H1 (cell line): ENCODE results near the gene ITPRIPL2. TPM values are rescaled to one million over a fixed set of nuclear protein-coding genes. Genes with fewer than 3 reads are reported as not detected.

Source experiments
- CTCF ChIA-PET: fragments of 300-600 bp; sonication (Branson Sonifier 250); formaldehyde crosslinking; loops from one replicate; lab custom pipeline; 2021; ENCODE audit not compliant: partially characterized antibody; lab: Charles Lee
- POLR2A ChIA-PET: fragments of 300-600 bp; sonication (Branson Sonifier 250); formaldehyde crosslinking; loops from one replicate; lab custom pipeline; 2021; ENCODE audit warnings: inconsistent platforms; ENCODE audit not compliant: partially characterized antibody; lab: Charles Lee
- DNase-seq, 2 experiments: peaks; one replicate each; pipeline versions ENCODE4 v3.0.0 to v3.0.0-alpha.2; 2010 to 2022; ENCODE audit warnings: low spot score in 2 of 2, low read depth in 1 of 2, mixed read lengths in 1 of 2
- FAIRE-seq: peaks from 2 replicates; lab custom pipeline; 2011; peaks lifted over from hg19 to GRCh38; lab: Jason Lieb, UNC
- H2AFZ ChIP-seq: 2 replicates; pipeline ENCODE4 v1.8.1; 2012; ENCODE audit warnings: low read length, inconsistent platforms
- H2AK5ac ChIP-seq: 2 replicates; pipeline ENCODE4 v1.6.1; 2013; ENCODE audit warnings: low read depth, low read length
- H2BK120ac ChIP-seq: replicated peaks from 2 replicates; pipeline ENCODE3; 2013; ENCODE audit warnings: low read depth, low read length, inconsistent platforms
- H2BK12ac ChIP-seq: 2 replicates; pipeline ENCODE4 v1.6.1; 2013; ENCODE audit warnings: low read depth, low read length
- H2BK15ac ChIP-seq: 2 replicates; pipeline ENCODE4 v1.6.1; 2013; ENCODE audit warnings: low read length
- H2BK20ac ChIP-seq: 2 replicates; pipeline ENCODE4 v1.6.1; 2013; ENCODE audit warnings: low read length
- H2BK5ac ChIP-seq: 2 replicates; pipeline ENCODE4 v1.6.1; 2013; ENCODE audit warnings: low read depth, low read length
- H3K14ac ChIP-seq: 2 replicates; pipeline ENCODE4 v1.6.1; 2013; ENCODE audit warnings: inconsistent platforms; ENCODE audit not compliant: insufficient read length
- H3K18ac ChIP-seq: 2 replicates; pipeline ENCODE4 v1.6.1; 2013; ENCODE audit warnings: low read length; ENCODE audit errors: extremely low read depth
- H3K23ac ChIP-seq: 2 replicates; pipeline ENCODE4 v1.6.1; 2013; ENCODE audit warnings: inconsistent platforms; ENCODE audit not compliant: insufficient read length
- H3K23me2 ChIP-seq: 2 replicates; pipeline ENCODE4 v1.6.1; 2013; ENCODE audit warnings: low read depth, low read length
- H3K27ac ChIP-seq: 2 replicates; pipeline ENCODE4 v1.6.1; 2011; ENCODE audit warnings: low read depth, low read length, inconsistent platforms
- H3K27me3 ChIP-seq, 4 experiments: replicated peaks in 1 of 4; 1 replicate in 1 of 4; 2 replicates in 3 of 4; pipeline versions ENCODE4 v1.6.1 to v1.8.1; 2011 to 2013; ENCODE audit warnings: low read length in 3 of 4, mild to moderate bottlenecking in 3 of 4, inconsistent platforms in 2 of 4, mixed read lengths in 2 of 4, moderate library complexity in 1 of 4; ENCODE audit not compliant: control insufficient read depth in 3 of 4, insufficient read depth in 3 of 4; ENCODE audit errors: extremely low read depth in 1 of 4
- H3K36me3 ChIP-seq, 4 experiments: 2 replicates each; pipeline versions ENCODE4 v1.6.1 to v1.8.1; 2011 to 2013; ENCODE audit warnings: mild to moderate bottlenecking in 4 of 4, low read length in 3 of 4, moderate library complexity in 2 of 4, control low read depth in 1 of 4, inconsistent platforms in 1 of 4; ENCODE audit not compliant: insufficient read depth in 4 of 4, control insufficient read depth in 2 of 4
- H3K4ac ChIP-seq: replicated peaks from 2 replicates; pipeline ENCODE3; 2013; ENCODE audit warnings: low read length, low read depth, mixed read lengths, inconsistent platforms; ENCODE audit not compliant: insufficient read length
- H3K4me1 ChIP-seq, 4 experiments: replicated peaks in 1 of 4; 1 replicate in 1 of 4; 2 replicates in 3 of 4; pipeline versions ENCODE4 v1.6.1 to v1.8.1; 2011 to 2013; ENCODE audit warnings: low read length in 3 of 4, inconsistent platforms in 2 of 4, mixed read lengths in 1 of 4; ENCODE audit not compliant: insufficient read depth in 4 of 4, control insufficient read depth in 3 of 4
- H3K4me2 ChIP-seq, 2 experiments: 2 replicates each; pipeline versions ENCODE4 v1.6.1 to v1.8.1; 2011 to 2013; ENCODE audit warnings: low read depth in 2 of 2, low read length in 2 of 2, control low read depth in 1 of 2, inconsistent platforms in 1 of 2, mild to moderate bottlenecking in 1 of 2; ENCODE audit not compliant: insufficient read depth in 1 of 2
- H3K4me3 ChIP-seq, 4 experiments: fragments of 200-600, 300-600 bp in 1 of 4; sonication (generic), shearing (Covaris generic), sonication (Bioruptor Twin) in 1 of 4; 2 replicates each; pipeline versions ENCODE4 v1.5.1 to v1.8.1; 2011 to 2016; ENCODE audit warnings: low read length in 4 of 4, low read depth in 3 of 4, control low read depth in 2 of 4, inconsistent platforms in 2 of 4, mild to moderate bottlenecking in 2 of 4, mixed read lengths in 1 of 4, moderate library complexity in 1 of 4; ENCODE audit not compliant: insufficient read depth in 2 of 4; ENCODE audit errors: extremely low read depth in 1 of 4
- H3K56ac ChIP-seq: replicated peaks from 2 replicates; pipeline ENCODE3; 2013; ENCODE audit warnings: low read depth, mild to moderate bottlenecking, mixed read lengths, low read length, inconsistent platforms; ENCODE audit not compliant: insufficient read length
- H3K79me1 ChIP-seq: 2 replicates; pipeline ENCODE4 v1.6.1; 2013; ENCODE audit warnings: low read depth, low read length, control low read depth
- H3K79me2 ChIP-seq, 2 experiments: 2 replicates each; pipeline versions ENCODE4 v1.6.1 to v1.8.1; 2012 to 2013; ENCODE audit warnings: low read length in 2 of 2, mild to moderate bottlenecking in 2 of 2, inconsistent platforms in 1 of 2; ENCODE audit not compliant: insufficient read depth in 2 of 2, control insufficient read depth in 1 of 2
- H3K9ac ChIP-seq, 4 experiments: replicated peaks in 1 of 4; 1 replicate in 1 of 4; 2 replicates in 3 of 4; pipeline versions ENCODE4 v1.6.1 to v1.8.1; 2011 to 2013; ENCODE audit warnings: low read depth in 3 of 4, low read length in 3 of 4, control low read depth in 2 of 4, mild to moderate bottlenecking in 2 of 4, moderate library complexity in 2 of 4, inconsistent platforms in 1 of 4; ENCODE audit errors: extremely low read depth in 1 of 4
- H3K9me3 ChIP-seq, 2 experiments: 2 replicates each; pipeline versions ENCODE4 v1.6.1 to v1.8.1; 2012 to 2013; ENCODE audit warnings: mild to moderate bottlenecking in 2 of 2, moderate library complexity in 2 of 2, control low read depth in 1 of 2, inconsistent platforms in 1 of 2, low read depth in 1 of 2, low read length in 1 of 2, mixed read lengths in 1 of 2; ENCODE audit not compliant: insufficient read depth in 2 of 2
- H4K20me1 ChIP-seq, 2 experiments: replicated peaks in 1 of 2; 2 replicates each; pipeline versions ENCODE3 to v1.8.1; 2011 to 2013; ENCODE audit warnings: inconsistent platforms in 2 of 2, low read length in 2 of 2, mild to moderate bottlenecking in 1 of 2; ENCODE audit not compliant: insufficient read depth in 2 of 2, control insufficient read depth in 1 of 2
- H4K5ac ChIP-seq: 2 replicates; pipeline ENCODE4 v1.6.1; 2013; ENCODE audit warnings: low read length, low read depth, mixed read lengths, inconsistent platforms; ENCODE audit not compliant: insufficient read length
- H4K8ac ChIP-seq: 2 replicates; pipeline ENCODE4 v1.8.0; 2013; ENCODE audit warnings: mild to moderate bottlenecking, moderate library complexity, low read length, inconsistent platforms; ENCODE audit not compliant: insufficient read depth; ENCODE audit errors: extremely low read depth
- H4K91ac ChIP-seq: replicated peaks from 2 replicates; pipeline ENCODE3; 2013; ENCODE audit warnings: low read length, mixed read lengths, inconsistent platforms; ENCODE audit not compliant: insufficient read length
- CBX5 ChIP-seq: fragments of 300-800, 300-1000 bp; sonication (generic); IDR thresholded peaks from 2 replicates; pipeline ENCODE4 v1.7.1; 2016; ENCODE audit warnings: antibody characterized with exemption, low read length, low read depth
- CREB1 ChIP-seq: IDR thresholded peaks from 2 replicates; pipeline ENCODE4 v1.6.1; 2012; ENCODE audit warnings: inconsistent platforms
- CTBP2 ChIP-seq: IDR thresholded peaks from 2 replicates; pipeline ENCODE4 v1.7.0; 2011; ENCODE audit warnings: borderline replicate concordance, mild to moderate bottlenecking, moderate library complexity, mixed read lengths, low read length; ENCODE audit not compliant: insufficient read depth, insufficient read length
- GABPA ChIP-seq: IDR thresholded peaks from 2 replicates; pipeline ENCODE4 v1.6.1; 2011; ENCODE audit warnings: mild to moderate bottlenecking, low read length, moderate library complexity, borderline replicate concordance; ENCODE audit not compliant: insufficient read depth
- HDAC2 ChIP-seq, 2 experiments: fragments of 300-600 bp in 1 of 2; sonication (generic) in 1 of 2; IDR thresholded peaks; 2 replicates each; pipeline ENCODE4 v1.6.1; 2011 to 2012; ENCODE audit warnings: low read depth in 2 of 2, low read length in 2 of 2, mild to moderate bottlenecking in 2 of 2, moderate library complexity in 2 of 2, borderline replicate concordance in 1 of 2, inconsistent platforms in 1 of 2
- JUND ChIP-seq: IDR thresholded peaks from 2 replicates; pipeline ENCODE4 v1.6.1; 2011; ENCODE audit warnings: mild to moderate bottlenecking, improper control_type of control experiment, low read length
- POLR2A ChIP-seq, 2 experiments: IDR thresholded peaks; 1 replicate in 1 of 2; 2 replicates in 1 of 2; pipeline ENCODE4 v1.6.1; 2011; ENCODE audit warnings: low read depth in 2 of 2, low read length in 2 of 2, mild to moderate bottlenecking in 2 of 2; ENCODE audit errors: control extremely low read depth in 1 of 2
- POLR2AphosphoS5 ChIP-seq: IDR thresholded peaks from 2 replicates; pipeline ENCODE4 v1.6.1; 2011; ENCODE audit warnings: low read depth, low read length
- RBBP5 ChIP-seq: IDR thresholded peaks from 2 replicates; pipeline ENCODE4 v1.7.1; 2012; ENCODE audit warnings: low read depth, mild to moderate bottlenecking, inconsistent platforms, low read length, moderate library complexity, borderline replicate concordance
- SIRT6 ChIP-seq: IDR thresholded peaks from one replicate; pipeline ENCODE4 v1.7.1; 2012; ENCODE audit warnings: low read length, inconsistent platforms
- SRF ChIP-seq: IDR thresholded peaks from 2 replicates; pipeline ENCODE4 v1.6.1; 2011; ENCODE audit warnings: mild to moderate bottlenecking, low read depth, low read length, moderate library complexity
- YY1 ChIP-seq: IDR thresholded peaks from 2 replicates; pipeline ENCODE4 v1.6.1; 2011; ENCODE audit warnings: low read depth, mild to moderate bottlenecking, low read length
- WGBS, 2 experiments: shearing (Covaris generic) in 1 of 2; methylation state at CpG; one replicate each; pipeline versions ENCODE4 v1.1.6 to v1.1.7; 2013 to 2015; ENCODE audit warnings: low lambda C conversion rate in 2 of 2, mixed read lengths in 2 of 2, inconsistent platforms in 1 of 2, low coverage in 1 of 2, missing lambda C conversion rate in 1 of 2; ENCODE audit not compliant: insufficient replicate concordance in 2 of 2, insufficient coverage in 1 of 2, insufficient read length in 1 of 2; ENCODE audit errors: extremely low coverage in 1 of 2, missing lambda C conversion rate in 1 of 2; 5-methylcytosine and 5-hydroxymethylcytosine counted together
- polyA plus RNA-seq, 7 experiments: library from polyadenylated mRNA; depleted of rRNA in 3 of 7; stranded (reverse) in 5 of 7; unstranded in 2 of 7; fragments of >200 nt in 5 of 7; fragments of 200-250 nt in 2 of 7; gene quantifications; 1 replicate in 5 of 7; 2 replicates in 1 of 7; 4 replicates in 1 of 7; pipeline versions ENCODE4 v1.2.1 to v1.2.3, GENCODE V29; 2011 to 2013; ENCODE audit warnings: missing spikeins in 2 of 7, mixed read lengths in 2 of 7
- total RNA-seq: library from RNA; stranded (reverse); fragmentation: NEBNext Ultra II Directional; extraction: Animal tissue kit (Norgen Biotek cat#: 25700); gene quantifications from 2 replicates; pipeline ENCODE4 v1.2.1, GENCODE V29; 2021
- TF ChIP-seq, protein P1 (sequence below): IDR thresholded peaks from 2 replicates; pipeline ENCODE4 v1.6.1; 2012; ENCODE audit warnings: low read length, inconsistent platforms

The ITPRIPL2 gene
- total and polyA plus RNA-seq, 2 of the 8 experiments (the other 6 are each of a cell fraction or from before 2014, with no cell fraction given), result 1.1 to 3.4 TPM

DNA sequence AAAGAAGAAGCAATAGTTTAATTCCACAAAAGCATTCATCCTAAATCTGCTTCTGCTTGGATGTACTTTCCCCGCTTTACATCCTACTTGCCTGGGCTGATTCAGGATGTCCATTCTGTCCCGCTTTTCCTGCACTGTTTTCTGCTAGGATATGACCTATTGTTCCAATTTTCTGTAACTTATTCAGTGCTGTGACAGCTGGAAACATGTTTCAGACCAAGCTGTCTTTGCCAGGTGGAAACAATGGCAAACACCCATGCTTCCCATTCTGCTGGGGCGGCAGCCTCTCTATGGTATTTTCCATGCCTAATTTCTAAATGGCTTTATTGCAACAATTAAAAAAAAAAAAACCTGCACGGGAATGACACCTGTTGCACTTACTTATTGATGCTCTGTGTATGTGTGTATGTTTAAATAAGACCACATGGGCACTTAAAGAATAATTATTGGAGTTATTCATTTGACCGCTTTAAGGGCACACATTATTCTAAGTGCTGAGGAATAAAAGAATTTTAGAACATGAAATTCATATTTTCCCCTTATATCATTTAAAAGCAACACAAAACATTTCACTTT, 25.3 kb upstream of the ITPRIPL2 start:
- CTCF ChIA-PET, result interaction anchor here (1.0 to 1.5 kb wide), 3 partner anchors 17 to 110 kb away, joined by 3 to 5 read pairs (median 4); no protein-coding TSS in a partner anchor
- Histone ChIP-seq H3K23me2 (no peaks in the 10 kb centered on the region; the same call in 1 of the 2 replicates), H3K27me3 (peaks cover 0 to 10% (median 7%) of the 10 kb centered on the region in 4 experiments; a peak in 5 of 7 replicates), H3K9ac (no peak overlapping the region), H3K18ac (no peak overlapping the region), H3K9me3 (no peaks in the 10 kb centered on the region), H3K4me1 (no peaks in the 10 kb centered on the region; a peak in 1 of 7 replicates), H2BK12ac (no peak overlapping the region), H3K23ac (no peak overlapping the region), H2BK15ac (no peak overlapping the region), H3K4me3 (no peak overlapping the region), H4K5ac (no peak overlapping the region), H2AK5ac (no peak overlapping the region), H3K4me2 (no peak overlapping the region), H4K91ac (no peak overlapping the region), H4K20me1 (no peaks in the 10 kb centered on the region), H3K79me1 (no peaks in the 10 kb centered on the region), H3K56ac (no peak overlapping the region), H3K14ac (no peak overlapping the region), H2BK20ac (no peak overlapping the region), H2BK120ac (no peak overlapping the region), H3K27ac (no peak overlapping the region), H3K79me2 (no peaks in the 10 kb centered on the region), H3K4ac (no peak overlapping the region), H4K8ac (no peak overlapping the region), H2AFZ (no peak overlapping the region), H2BK5ac (no peak overlapping the region), H3K36me3 (no peaks in the 10 kb centered on the region)
- no peak for FAIRE-seq
- POLR2A ChIA-PET, result no interaction called here
- WGBS, 2 experiments, result 87% methylated on average over 5 of the region's 5 CpGs; no CpG with 5 or more reads in 1 of the 2 experiments
- no peak for DNase-seq
- TF ChIP-seq SIRT6, result no peak
- no peak for TF ChIP-seq SRF
- TF ChIP-seq, protein P1, sequence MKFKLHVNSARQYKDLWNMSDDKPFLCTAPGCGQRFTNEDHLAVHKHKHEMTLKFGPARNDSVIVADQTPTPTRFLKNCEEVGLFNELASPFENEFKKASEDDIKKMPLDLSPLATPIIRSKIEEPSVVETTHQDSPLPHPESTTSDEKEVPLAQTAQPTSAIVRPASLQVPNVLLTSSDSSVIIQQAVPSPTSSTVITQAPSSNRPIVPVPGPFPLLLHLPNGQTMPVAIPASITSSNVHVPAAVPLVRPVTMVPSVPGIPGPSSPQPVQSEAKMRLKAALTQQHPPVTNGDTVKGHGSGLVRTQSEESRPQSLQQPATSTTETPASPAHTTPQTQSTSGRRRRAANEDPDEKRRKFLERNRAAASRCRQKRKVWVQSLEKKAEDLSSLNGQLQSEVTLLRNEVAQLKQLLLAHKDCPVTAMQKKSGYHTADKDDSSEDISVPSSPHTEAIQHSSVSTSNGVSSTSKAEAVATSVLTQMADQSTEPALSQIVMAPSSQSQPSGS, result no peak
- no peak for TF ChIP-seq JUND
- no peak for TF ChIP-seq POLR2AphosphoS5
- TF ChIP-seq CBX5, result no peak
- no peak for TF ChIP-seq HDAC2 (IDR thresholded peaks at IDR 0.05; ENCODE audit: borderline replicate concordance in 1 of 2, low read depth in 2 of 2, low read length in 2 of 2)
- TF ChIP-seq RBBP5, result no peak
- TF ChIP-seq POLR2A (IDR thresholded peaks at IDR 0.05; ENCODE audit: control extremely low read depth in 1 of 2, low read depth in 2 of 2, low read length in 2 of 2), result no peak
- TF ChIP-seq GABPA, result no peak
- TF ChIP-seq CTBP2, result no peak
- no peak for TF ChIP-seq CREB1
- TF ChIP-seq YY1, result no peak
